ENCODE data around the gene DMGDH. TPM values are rescaled to one million over a fixed set of nuclear protein-coding genes. Genes with fewer than 3 reads are reported as not detected.

The DMGDH gene
- total RNA-seq, 1 donor from 2014 or later, result 11.6 TPM

DNA sequence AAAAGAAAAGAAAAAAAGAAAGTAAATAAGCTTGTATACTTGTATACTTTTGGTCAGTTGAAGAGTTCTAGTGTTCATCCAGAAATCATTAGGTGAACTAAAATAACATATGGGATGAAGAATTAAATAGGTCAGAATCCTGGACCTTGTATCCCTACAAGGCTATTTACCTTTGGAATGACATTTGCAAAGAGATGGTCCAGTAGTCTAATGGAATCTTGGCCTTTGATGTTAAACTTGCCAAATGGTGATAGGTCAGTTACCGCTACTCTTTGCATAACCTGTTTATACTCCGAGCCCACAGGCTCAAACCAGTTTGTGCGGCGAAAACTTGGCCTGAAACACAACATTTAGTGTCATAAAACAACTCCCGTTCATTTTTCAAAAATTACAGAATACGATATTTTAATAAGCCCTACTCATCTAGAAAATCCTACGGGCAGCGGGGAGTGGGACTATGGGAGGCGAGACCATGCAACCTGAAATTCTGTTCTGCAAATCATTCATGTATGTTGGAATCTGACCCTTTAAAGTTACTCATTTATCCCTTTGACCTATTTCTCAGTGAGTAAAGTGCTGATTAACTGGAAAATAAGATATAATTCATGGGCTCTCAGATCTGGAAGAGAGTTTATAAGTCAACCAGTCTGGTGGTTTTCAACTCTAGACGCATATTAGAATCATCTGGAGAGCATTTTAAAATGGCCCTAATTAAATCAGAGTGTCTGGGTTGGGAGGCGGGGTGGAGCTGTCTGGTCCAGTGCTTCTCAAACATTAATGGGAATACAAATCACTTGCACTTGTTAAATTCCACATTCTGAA lies 38.6 kb downstream of the DMGDH start:
- Histone ChIP-seq H3K27me3 (ENCODE audit: control insufficient read depth, insufficient read depth, low read length) (no peaks in the 10 kb centered on the region), H3K36me3 (ENCODE audit: control insufficient read depth, insufficient read depth, low read length) (no peaks in the 10 kb centered on the region), H3K4me3 (ENCODE audit: low read depth, low read length) (no peak overlapping the region)
- no peak for DNase-seq (ENCODE audit: low read depth)
- no peak for FAIRE-seq
- TF ChIP-seq, protein P1, sequence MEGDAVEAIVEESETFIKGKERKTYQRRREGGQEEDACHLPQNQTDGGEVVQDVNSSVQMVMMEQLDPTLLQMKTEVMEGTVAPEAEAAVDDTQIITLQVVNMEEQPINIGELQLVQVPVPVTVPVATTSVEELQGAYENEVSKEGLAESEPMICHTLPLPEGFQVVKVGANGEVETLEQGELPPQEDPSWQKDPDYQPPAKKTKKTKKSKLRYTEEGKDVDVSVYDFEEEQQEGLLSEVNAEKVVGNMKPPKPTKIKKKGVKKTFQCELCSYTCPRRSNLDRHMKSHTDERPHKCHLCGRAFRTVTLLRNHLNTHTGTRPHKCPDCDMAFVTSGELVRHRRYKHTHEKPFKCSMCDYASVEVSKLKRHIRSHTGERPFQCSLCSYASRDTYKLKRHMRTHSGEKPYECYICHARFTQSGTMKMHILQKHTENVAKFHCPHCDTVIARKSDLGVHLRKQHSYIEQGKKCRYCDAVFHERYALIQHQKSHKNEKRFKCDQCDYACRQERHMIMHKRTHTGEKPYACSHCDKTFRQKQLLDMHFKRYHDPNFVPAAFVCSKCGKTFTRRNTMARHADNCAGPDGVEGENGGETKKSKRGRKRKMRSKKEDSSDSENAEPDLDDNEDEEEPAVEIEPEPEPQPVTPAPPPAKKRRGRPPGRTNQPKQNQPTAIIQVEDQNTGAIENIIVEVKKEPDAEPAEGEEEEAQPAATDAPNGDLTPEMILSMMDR (IDR thresholded peaks at IDR 0.05; ENCODE audit: insufficient read depth, low read length, severe bottlenecking), result no peak

GRCh38 chr5:79025054-79025472 lies 44.4 kb downstream of the DMGDH start:
- no peak overlapping the region for H3K4me3 ChIP-seq (ENCODE audit: low read depth, low read length)
- FAIRE-seq, result no peak
- peak; percentile 38 for DNase-seq (ENCODE audit: low read depth)

DNA sequence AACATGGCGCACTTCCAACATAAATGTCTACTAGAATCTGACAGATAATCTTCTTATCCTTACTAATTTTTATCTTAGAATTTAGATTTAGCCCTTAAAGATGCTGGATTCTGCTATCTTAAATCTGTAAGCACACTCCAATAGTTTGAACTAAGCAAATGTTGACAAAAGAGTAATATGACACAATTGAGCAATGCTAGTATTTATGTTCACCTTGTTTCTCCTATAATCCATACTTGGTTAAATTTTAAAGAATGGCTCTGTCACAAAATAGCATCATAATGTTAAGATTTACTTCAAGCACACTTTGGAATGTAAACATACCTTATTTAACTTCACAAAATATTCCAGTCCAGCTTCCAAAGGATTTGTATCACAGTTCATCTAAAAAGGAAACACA lies 45.5 kb downstream of the DMGDH start:
- Histone ChIP-seq H3K36me3 (ENCODE audit: control insufficient read depth, insufficient read depth, low read length) (no peaks in the 10 kb centered on the region), H3K27me3 (ENCODE audit: control insufficient read depth, insufficient read depth, low read length) (no peaks in the 10 kb centered on the region), H3K4me3 (ENCODE audit: low read depth, low read length) (no peak overlapping the region)
- no peak for DNase-seq (ENCODE audit: low read depth)
- TF ChIP-seq, protein P1 (IDR thresholded peaks at IDR 0.05; ENCODE audit: insufficient read depth, low read length, severe bottlenecking), result no peak
- no peak for FAIRE-seq

More at GRCh38 chr5:79025054-79025472, 44.4 kb downstream of the DMGDH start:
- H3K27me3 ChIP-seq (ENCODE audit: control insufficient read depth, insufficient read depth, low read length), result no peaks in the 10 kb centered on the region
- no peaks in the 10 kb centered on the region for H3K36me3 ChIP-seq (ENCODE audit: control insufficient read depth, insufficient read depth, low read length)
- TF ChIP-seq, protein P1 (IDR thresholded peaks at IDR 0.05; ENCODE audit: insufficient read depth, low read length, severe bottlenecking), result peak; percentile 82

GRCh38 chr5:79023348-79023747 lies 46.1 kb downstream of the DMGDH start:
- H3K36me3 ChIP-seq (ENCODE audit: control insufficient read depth, insufficient read depth, low read length), result no peaks in the 10 kb centered on the region
- TF ChIP-seq, protein P1 (IDR thresholded peaks at IDR 0.05; ENCODE audit: insufficient read depth, low read length, severe bottlenecking), result no peak
- DNase-seq (ENCODE audit: low read depth), result no peak
- H3K27me3 ChIP-seq (ENCODE audit: control insufficient read depth, insufficient read depth, low read length), result no peaks in the 10 kb centered on the region
- FAIRE-seq, result no peak
- H3K4me3 ChIP-seq (ENCODE audit: low read depth, low read length), result no peak overlapping the region

DNA sequence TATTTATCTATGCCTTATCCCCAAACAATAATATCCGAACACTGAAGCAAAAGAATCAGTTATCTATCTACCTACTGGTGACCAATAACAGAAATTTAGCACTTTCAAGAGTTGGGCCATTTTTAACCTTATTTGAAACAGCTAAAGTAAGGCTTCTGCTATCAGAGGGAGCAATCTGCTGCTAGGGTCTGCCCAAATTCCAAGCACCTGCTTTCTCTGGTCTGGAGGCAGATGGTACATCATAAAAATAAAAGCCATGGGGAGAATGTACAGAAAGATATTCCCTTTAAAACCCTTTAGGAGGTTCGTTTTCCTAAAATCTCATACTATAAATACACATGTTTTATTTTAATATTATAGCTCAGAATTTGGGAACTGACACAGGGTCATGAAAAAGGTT lies 46.7 kb downstream of the DMGDH start:
- DNase-seq (ENCODE audit: low read depth) (no peak), FAIRE-seq (no peak)
- TF ChIP-seq, protein P1 (IDR thresholded peaks at IDR 0.05; ENCODE audit: insufficient read depth, low read length, severe bottlenecking), result no peak
- Histone ChIP-seq H3K27me3 (ENCODE audit: control insufficient read depth, insufficient read depth, low read length) (no peaks in the 10 kb centered on the region), H3K36me3 (ENCODE audit: control insufficient read depth, insufficient read depth, low read length) (no peaks in the 10 kb centered on the region), H3K4me3 (ENCODE audit: low read depth, low read length) (no peak overlapping the region)
